Smooth muscle cell (in vitro differentiated cells): ENCODE results near the gene POC1B. TPM values are rescaled to one million over a fixed set of nuclear protein-coding genes. Genes with fewer than 3 reads are reported as not detected.

Experiments used
- DNase-seq: peaks from one replicate; lab custom pipeline; 2025; ENCODE audit not compliant: unreplicated experiment; lab: John Stamatoyannopoulos, UW
- H2AFZ ChIP-seq: fragments of 200-600 bp; sonication (generic); 2 replicates; pipeline ENCODE4 v1.6.0; 2016; ENCODE audit warnings: antibody characterized with exemption, low read depth, mild to moderate bottlenecking
- H3F3A ChIP-seq: fragments of 200-600 bp; sonication (generic); 2 replicates; pipeline ENCODE4 v1.6.0; 2017; ENCODE audit warnings: antibody characterized with exemption, low read depth
- H3K27ac ChIP-seq: fragments of 200-600 bp; sonication (generic); 2 replicates; pipeline ENCODE4 v1.5.1; 2016; ENCODE audit warnings: low read depth, mild to moderate bottlenecking
- H3K27me3 ChIP-seq: fragments of 200-600 bp; sonication (generic); 2 replicates; pipeline ENCODE4 v1.6.1; 2016; ENCODE audit warnings: low read depth, mild to moderate bottlenecking
- H3K36me3 ChIP-seq: fragments of 200-600 bp; sonication (generic); 2 replicates; pipeline ENCODE4 v1.5.1; 2016; ENCODE audit warnings: low read depth
- H3K4me1 ChIP-seq: fragments of 200-600 bp; sonication (generic); 2 replicates; pipeline ENCODE4 v1.5.1; 2016; ENCODE audit warnings: low read depth
- H3K4me2 ChIP-seq: fragments of 200-600 bp; sonication (generic); 2 replicates; pipeline ENCODE4 v1.6.0; 2016; ENCODE audit warnings: mild to moderate bottlenecking
- H3K4me3 ChIP-seq: fragments of 200-600 bp; sonication (generic); 2 replicates; pipeline ENCODE4 v1.5.1; 2016; ENCODE audit warnings: mild to moderate bottlenecking
- H3K79me2 ChIP-seq: fragments of 200-600 bp; sonication (generic); 2 replicates; pipeline ENCODE4 v1.6.0; 2016; ENCODE audit warnings: low read depth, mild to moderate bottlenecking
- H3K9ac ChIP-seq: fragments of 200-600 bp; sonication (generic); 2 replicates; pipeline ENCODE4 v1.6.0; 2016; ENCODE audit warnings: low read depth
- H3K9me3 ChIP-seq: fragments of 200-600 bp; sonication (generic); replicated peaks from 2 replicates; pipeline ENCODE4 v1.5.1; 2016; ENCODE audit warnings: low read depth
- H4K20me1 ChIP-seq: fragments of 200-600 bp; sonication (generic); 2 replicates; pipeline ENCODE4 v1.6.0; 2016; ENCODE audit warnings: low read depth
- WGBS: methylation state at CpG from one replicate; pipeline ENCODE4 v1.1.7; 2016; ENCODE audit warnings: low lambda C conversion rate; 5-methylcytosine and 5-hydroxymethylcytosine counted together
- polyA plus RNA-seq: library from polyadenylated mRNA; unstranded; fragments of >200 nt; fragmentation: Nextera tagmentation; extraction: Ambion mirVana; gene quantifications from 2 replicates; pipeline ENCODE4 v1.2.1, GENCODE V29; 2016
- total RNA-seq: library from RNA; depleted of rRNA; stranded (reverse); fragments of >200 nt; gene quantifications from 2 replicates; pipeline ENCODE4 v1.2.3, GENCODE V29; 2014
- TF ChIP-seq, protein P1 (sequence below): fragments of 200-600 bp; sonication (generic); IDR thresholded peaks from 2 replicates; pipeline ENCODE4 v1.5.1; 2017; ENCODE audit warnings: borderline replicate concordance, mild to moderate bottlenecking, antibody characterized with exemption; ENCODE audit not compliant: insufficient read depth, poor library complexity, severe bottlenecking

Gene POC1B
- total and polyA plus RNA-seq, 2 experiments from 2014 or later, result 9.1 to 13.3 TPM

DNA sequence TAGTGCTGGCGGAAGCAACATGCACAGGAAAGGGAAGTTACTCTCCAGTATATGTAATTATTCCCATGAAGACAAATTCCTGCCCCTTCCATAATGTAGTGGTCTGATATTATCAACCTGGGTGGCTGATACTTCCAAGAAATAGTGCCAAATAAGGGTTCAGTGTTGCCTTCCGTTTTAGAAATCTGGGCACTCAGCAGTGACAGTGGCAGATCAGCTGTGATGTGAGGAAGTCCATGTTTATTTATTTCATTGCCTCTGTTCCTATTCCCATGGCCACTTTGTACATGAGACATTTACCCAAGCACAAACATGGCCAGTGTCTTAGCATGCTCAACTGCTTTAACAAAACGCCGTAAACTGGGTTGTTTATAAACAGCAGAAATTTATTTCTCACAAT, 20.3 kb upstream of the POC1B start:
- H2AFZ ChIP-seq, result no peak overlapping the region
- H3K79me2 ChIP-seq, result no peaks in the 10 kb centered on the region

DNA sequence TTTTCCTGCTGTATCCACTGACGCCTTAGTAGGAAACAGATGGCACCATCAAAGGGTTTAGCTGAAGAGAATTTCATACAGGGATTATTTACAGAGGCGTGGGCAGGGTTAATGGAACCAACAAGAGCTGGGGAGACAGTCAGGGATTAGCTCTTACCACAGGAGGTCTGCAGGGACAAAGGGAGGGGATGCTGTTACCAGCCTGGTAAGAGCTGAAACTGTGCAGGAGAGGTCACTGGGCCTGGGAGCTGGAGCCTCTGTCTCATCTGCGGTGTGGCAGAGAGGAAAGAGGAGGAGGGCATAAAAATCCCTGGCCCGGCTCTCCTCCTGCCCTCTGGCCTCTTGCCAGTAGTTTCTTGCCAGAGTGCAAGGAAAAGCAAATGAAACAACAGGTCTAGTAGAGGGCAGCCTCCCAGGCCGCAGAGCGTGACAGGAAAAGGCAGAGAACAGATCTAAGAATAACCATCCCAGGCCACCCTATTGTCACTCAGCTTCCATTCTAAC, 18.9 kb upstream of the POC1B start:
- TF ChIP-seq, protein P1, sequence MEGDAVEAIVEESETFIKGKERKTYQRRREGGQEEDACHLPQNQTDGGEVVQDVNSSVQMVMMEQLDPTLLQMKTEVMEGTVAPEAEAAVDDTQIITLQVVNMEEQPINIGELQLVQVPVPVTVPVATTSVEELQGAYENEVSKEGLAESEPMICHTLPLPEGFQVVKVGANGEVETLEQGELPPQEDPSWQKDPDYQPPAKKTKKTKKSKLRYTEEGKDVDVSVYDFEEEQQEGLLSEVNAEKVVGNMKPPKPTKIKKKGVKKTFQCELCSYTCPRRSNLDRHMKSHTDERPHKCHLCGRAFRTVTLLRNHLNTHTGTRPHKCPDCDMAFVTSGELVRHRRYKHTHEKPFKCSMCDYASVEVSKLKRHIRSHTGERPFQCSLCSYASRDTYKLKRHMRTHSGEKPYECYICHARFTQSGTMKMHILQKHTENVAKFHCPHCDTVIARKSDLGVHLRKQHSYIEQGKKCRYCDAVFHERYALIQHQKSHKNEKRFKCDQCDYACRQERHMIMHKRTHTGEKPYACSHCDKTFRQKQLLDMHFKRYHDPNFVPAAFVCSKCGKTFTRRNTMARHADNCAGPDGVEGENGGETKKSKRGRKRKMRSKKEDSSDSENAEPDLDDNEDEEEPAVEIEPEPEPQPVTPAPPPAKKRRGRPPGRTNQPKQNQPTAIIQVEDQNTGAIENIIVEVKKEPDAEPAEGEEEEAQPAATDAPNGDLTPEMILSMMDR, result no peak
- Histone ChIP-seq H3K9ac (no peak overlapping the region), H2AFZ (no peak overlapping the region), H3K9me3 (no peaks in the 10 kb centered on the region), H3K4me3 (no peak overlapping the region), H3K27ac (peak overlapping the region; percentile 8), H3F3A (peaks cover 11% of the 10 kb centered on the region), H3K4me2 (peak overlapping the region; percentile 19), H4K20me1 (no peaks in the 10 kb centered on the region), H3K27me3 (no peaks in the 10 kb centered on the region), H3K36me3 (no peaks in the 10 kb centered on the region), H3K79me2 (no peaks in the 10 kb centered on the region), H3K4me1 (peaks cover 17% of the 10 kb centered on the region)
- DNase-seq, result no peak
- WGBS, result 14% methylated on average over 6 of the region's 6 CpGs

More for the DNA sequence above, 20.3 kb upstream of the POC1B start:
- H3K9ac ChIP-seq, result no peak overlapping the region
- H3K27me3 ChIP-seq, result no peaks in the 10 kb centered on the region
- peaks cover 11% of the 10 kb centered on the region for H3F3A ChIP-seq
- H3K9me3 ChIP-seq, result no peaks in the 10 kb centered on the region
- no peak for DNase-seq
- peaks cover 17% of the 10 kb centered on the region for H3K4me1 ChIP-seq
- no peaks in the 10 kb centered on the region for H4K20me1 ChIP-seq
- H3K27ac ChIP-seq, result no peak overlapping the region
- TF ChIP-seq, protein P1, result no peak
- no peak overlapping the region for H3K4me3 ChIP-seq
- H3K36me3 ChIP-seq, result no peaks in the 10 kb centered on the region
- no peak overlapping the region for H3K4me2 ChIP-seq
- 93% methylated on average over 4 of the region's 4 CpGs for WGBS

DNA sequence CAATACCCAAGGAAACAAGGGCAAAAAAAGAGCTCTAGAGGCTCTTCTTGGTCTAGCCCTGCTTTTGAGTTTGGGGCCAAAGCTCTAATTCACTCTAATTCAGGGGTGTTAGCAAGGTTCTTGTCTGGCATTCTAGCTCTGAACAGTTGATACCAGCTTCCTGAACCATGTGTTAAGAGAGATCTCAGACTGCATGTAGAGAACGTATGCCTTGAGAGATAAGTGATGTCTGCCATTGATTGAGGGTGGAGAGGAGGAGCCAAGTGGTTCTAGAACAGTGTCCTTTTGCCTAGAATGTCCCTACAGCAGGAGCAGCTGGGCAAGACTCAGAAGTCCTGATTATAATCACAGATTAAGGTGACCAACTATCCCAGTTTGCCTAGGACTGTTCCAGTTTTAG, 18.2 kb upstream of the POC1B start:
- no peak overlapping the region for H3K4me3 ChIP-seq
- H3F3A ChIP-seq, result peaks cover 11% of the 10 kb centered on the region
- TF ChIP-seq, protein P1, result no peak
- H3K79me2 ChIP-seq, result no peaks in the 10 kb centered on the region
- H3K9me3 ChIP-seq, result no peaks in the 10 kb centered on the region
- WGBS, result 59% methylated on average over 1 of the region's 1 CpG
- peaks cover 17% of the 10 kb centered on the region for H3K4me1 ChIP-seq
- no peaks in the 10 kb centered on the region for H3K27me3 ChIP-seq
- DNase-seq, result no peak
- H2AFZ ChIP-seq, result no peak overlapping the region
- H3K27ac ChIP-seq, result peak overlapping the region; percentile 8
- H3K9ac ChIP-seq, result no peak overlapping the region
- no peaks in the 10 kb centered on the region for H4K20me1 ChIP-seq
- H3K36me3 ChIP-seq, result no peaks in the 10 kb centered on the region
- peak overlapping the region; percentile 7 for H3K4me2 ChIP-seq

DNA sequence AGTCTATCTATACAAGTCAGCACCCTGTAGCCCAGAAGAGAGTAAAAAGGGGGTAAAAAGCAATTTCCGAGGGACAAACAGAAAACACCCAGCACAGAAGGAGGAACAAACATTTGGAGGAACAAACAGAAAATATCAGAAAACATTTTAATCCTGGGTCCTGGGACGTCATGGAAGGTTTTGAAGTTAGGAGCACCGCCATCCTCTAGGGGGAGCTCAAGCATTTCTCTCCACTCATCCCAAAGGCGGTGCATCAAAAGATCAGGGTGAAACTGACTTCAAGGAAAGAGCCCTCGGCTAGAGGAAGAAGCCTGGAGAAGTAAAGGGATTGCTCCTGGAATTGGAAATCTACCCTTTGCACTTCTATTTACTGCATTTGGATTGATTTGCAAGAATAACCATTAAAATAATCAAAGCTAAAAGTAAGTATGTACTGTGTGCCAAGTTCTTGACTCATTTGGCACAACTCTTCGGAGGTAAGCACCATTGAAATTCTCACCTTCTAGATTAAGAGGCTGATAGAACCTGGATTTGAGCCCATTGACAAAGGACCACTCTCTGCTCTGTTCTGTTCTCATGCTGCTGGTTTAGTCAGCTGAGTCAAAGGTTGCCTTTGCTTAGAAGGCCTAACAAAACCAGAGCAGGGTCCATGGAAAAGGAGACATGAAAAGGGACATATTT, 17.2 kb upstream of the POC1B start:
- Histone ChIP-seq H3K27ac (no peak overlapping the region), H3K27me3 (no peaks in the 10 kb centered on the region), H3K9me3 (no peaks in the 10 kb centered on the region), H4K20me1 (no peaks in the 10 kb centered on the region), H3K4me2 (peak overlapping the region; percentile 46), H2AFZ (no peak overlapping the region), H3K4me1 (peaks cover 17% of the 10 kb centered on the region), H3K79me2 (no peaks in the 10 kb centered on the region), H3K4me3 (no peak overlapping the region), H3F3A (peaks cover 11% of the 10 kb centered on the region), H3K36me3 (no peaks in the 10 kb centered on the region), H3K9ac (no peak overlapping the region)
- no peak for DNase-seq
- TF ChIP-seq, protein P1, result peak; percentile 89
- 16% methylated on average over 6 of the region's 6 CpGs for WGBS
